ENCODE data around the gene CARD11.

CARD11 gene

GRCh38 chr7:2859952-2860351 lies 183.7 kb downstream of the CARD11 start:
- Histone ChIP-seq H3K9me3 (ENCODE audit: severe bottlenecking) (no peaks in the 10 kb centered on the region), H3K27me3 (ENCODE audit: insufficient read depth, low read depth, severe bottlenecking) (no peaks in the 10 kb centered on the region), H3K27ac (no peak overlapping the region), H3K36me3 (no peaks in the 10 kb centered on the region), H3K4me3 (ENCODE audit: low read depth, low read length) (no peak overlapping the region)
- no peak for TF ChIP-seq CTCF (IDR thresholded peaks at IDR 0.05; ENCODE audit: low read depth, low read length)
- DNase-seq: no peak

DNA sequence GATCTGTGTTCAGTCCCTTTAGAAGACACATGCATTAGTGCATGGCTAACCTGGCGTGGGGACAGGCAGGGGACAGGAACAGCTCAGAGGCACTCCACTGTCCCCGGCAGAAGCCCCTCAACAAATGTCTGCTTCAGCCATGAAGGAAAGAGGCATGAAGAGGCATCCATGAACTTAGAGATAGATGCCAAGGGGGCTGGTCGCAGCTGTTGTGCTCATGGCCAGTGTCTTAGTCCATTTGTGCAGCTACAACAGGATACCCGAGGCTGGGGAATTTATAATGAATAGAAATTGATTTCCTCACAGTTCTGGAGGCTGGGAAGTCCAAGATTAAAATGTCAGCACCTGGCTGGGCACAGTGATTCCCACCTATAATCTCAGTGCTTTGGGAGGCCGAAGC lies 185.0 kb downstream of the CARD11 start:
- no peak for TF ChIP-seq CTCF (IDR thresholded peaks at IDR 0.05; ENCODE audit: low read depth, low read length)
- DNase-seq: no peak
- Histone ChIP-seq H3K27me3 (ENCODE audit: insufficient read depth, low read depth, severe bottlenecking) (no peaks in the 10 kb centered on the region), H3K27ac (no peak overlapping the region), H3K4me3 (ENCODE audit: low read depth, low read length) (no peak overlapping the region), H3K36me3 (no peaks in the 10 kb centered on the region), H3K9me3 (ENCODE audit: severe bottlenecking) (no peaks in the 10 kb centered on the region)

DNA sequence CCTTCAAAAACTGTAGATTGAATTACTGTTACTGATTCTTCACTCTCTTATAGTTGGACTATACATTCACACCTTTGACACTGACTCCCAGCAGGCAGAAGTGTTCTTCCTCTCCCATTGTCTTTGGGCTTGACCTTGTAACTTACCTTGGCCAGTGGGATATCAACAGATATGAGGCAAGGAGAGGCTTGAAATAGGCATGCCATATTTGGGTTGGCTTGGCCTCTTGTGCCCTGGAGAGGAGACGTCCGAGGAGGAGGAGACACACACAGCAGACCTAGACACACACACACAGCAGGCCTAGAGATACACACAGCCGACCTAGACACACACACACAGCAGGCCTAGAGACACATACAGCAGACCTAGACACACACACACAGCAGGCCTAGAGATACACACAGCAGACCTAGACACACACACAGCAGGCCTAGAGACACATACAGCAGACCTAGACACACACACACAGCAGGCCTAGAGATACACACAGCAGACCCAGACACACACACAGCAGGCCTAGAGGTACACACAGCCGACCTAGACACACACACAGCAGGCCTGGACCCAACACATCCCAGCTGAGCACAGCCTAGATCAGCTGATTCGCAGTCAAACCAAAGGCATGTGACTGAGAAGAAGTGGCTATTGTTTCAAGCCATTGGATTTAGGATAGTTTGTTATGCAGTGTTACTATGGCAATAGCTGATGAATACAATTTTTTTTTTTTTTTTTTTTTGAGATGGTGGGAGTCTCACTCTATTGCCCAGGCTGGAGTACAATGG lies 187.1 kb downstream of the CARD11 start:
- Histone ChIP-seq H3K27ac (no peak overlapping the region), H3K9me3 (ENCODE audit: severe bottlenecking) (no peaks in the 10 kb centered on the region), H3K27me3 (ENCODE audit: insufficient read depth, low read depth, severe bottlenecking) (no peaks in the 10 kb centered on the region), H3K4me3 (ENCODE audit: low read depth, low read length) (no peak overlapping the region), H3K36me3 (no peaks in the 10 kb centered on the region)
- DNase-seq: no peak
- TF ChIP-seq CTCF (IDR thresholded peaks at IDR 0.05; ENCODE audit: low read depth, low read length): no peak

All from WERI-Rb-1 (cell line).